H9 (cell line): ENCODE measurements around the gene VEGFB. TPM values are rescaled to one million over a fixed set of nuclear protein-coding genes. Genes with fewer than 3 reads are reported as not detected.

Source experiments
- DNase-seq: peaks from one replicate; pipeline ENCODE4 v3.0.0-alpha.2; 2017
- H2AFZ ChIP-seq: one replicate; pipeline ENCODE4 v1.6.1; 2013; ENCODE audit warnings: mild to moderate bottlenecking, low read length, control low read depth, moderate library complexity
- H2AK5ac ChIP-seq: 2 replicates; pipeline ENCODE4 v1.6.1; 2013; ENCODE audit warnings: low read length, control low read depth, mixed read lengths; ENCODE audit not compliant: insufficient read length
- H2BK120ac ChIP-seq: one replicate; pipeline ENCODE4 v1.6.1; 2013; ENCODE audit warnings: low read depth, mild to moderate bottlenecking, low read length, control low read depth, inconsistent platforms; ENCODE audit not compliant: poor library complexity, severe bottlenecking
- H2BK12ac ChIP-seq: 2 replicates; pipeline ENCODE4 v1.6.1; 2013; ENCODE audit warnings: low read length, control low read depth, mixed read lengths, low read depth; ENCODE audit not compliant: insufficient read length
- H2BK15ac ChIP-seq: 2 replicates; pipeline ENCODE4 v1.6.1; 2013; ENCODE audit warnings: low read depth, low read length, control low read depth
- H2BK20ac ChIP-seq: one replicate; pipeline ENCODE4 v1.6.1; 2013; ENCODE audit warnings: low read depth, mild to moderate bottlenecking, low read length, control low read depth, inconsistent platforms; ENCODE audit not compliant: poor library complexity, severe bottlenecking
- H2BK5ac ChIP-seq: 2 replicates; pipeline ENCODE4 v1.6.1; 2013; ENCODE audit warnings: low read length, control low read depth, mixed read lengths; ENCODE audit not compliant: insufficient read length
- H3K14ac ChIP-seq: 2 replicates; pipeline ENCODE4 v1.6.1; 2013; ENCODE audit warnings: low read length, control low read depth; ENCODE audit not compliant: insufficient read depth
- H3K18ac ChIP-seq: 2 replicates; pipeline ENCODE4 v1.6.1; 2013; ENCODE audit warnings: low read depth, mild to moderate bottlenecking, mixed read lengths, low read length, control low read depth; ENCODE audit not compliant: insufficient read length
- H3K23ac ChIP-seq: 2 replicates; pipeline ENCODE4 v1.6.1; 2013; ENCODE audit warnings: low read length, control low read depth, mixed read lengths, low read depth; ENCODE audit not compliant: insufficient read length
- H3K23me2 ChIP-seq: 2 replicates; pipeline ENCODE4 v1.6.1; 2013; ENCODE audit warnings: low read depth, mild to moderate bottlenecking, mixed read lengths, low read length, control low read depth; ENCODE audit not compliant: insufficient read length, poor library complexity, severe bottlenecking
- H3K27ac ChIP-seq: 2 replicates; pipeline ENCODE4 v1.5.1; 2013; ENCODE audit warnings: low read length, control low read depth, mixed read lengths, low read depth; ENCODE audit not compliant: insufficient read length
- H3K27me3 ChIP-seq: 2 replicates; pipeline ENCODE4 v1.6.1; 2013; ENCODE audit warnings: low read length, control low read depth, inconsistent platforms; ENCODE audit not compliant: insufficient read depth
- H3K4ac ChIP-seq: 2 replicates; pipeline ENCODE4 v1.6.1; 2013; ENCODE audit warnings: low read depth, mild to moderate bottlenecking, control low read depth, inconsistent platforms, low read length, moderate library complexity
- H3K4me1 ChIP-seq: 2 replicates; pipeline ENCODE4 v1.6.1; 2013; ENCODE audit warnings: low read length, control low read depth, inconsistent platforms; ENCODE audit not compliant: insufficient read depth
- H3K4me2 ChIP-seq: 2 replicates; pipeline ENCODE4 v1.6.1; 2013; ENCODE audit warnings: low read length, control low read depth, mixed read lengths; ENCODE audit not compliant: insufficient read length, insufficient read depth
- H3K56ac ChIP-seq: 2 replicates; pipeline ENCODE4 v1.6.1; 2013; ENCODE audit warnings: low read depth, mild to moderate bottlenecking, mixed read lengths, low read length, control low read depth; ENCODE audit not compliant: insufficient read length
- H3K79me1 ChIP-seq: 2 replicates; pipeline ENCODE4 v1.6.1; 2013; ENCODE audit warnings: low read depth, mild to moderate bottlenecking, moderate library complexity, low read length, control low read depth, inconsistent platforms; ENCODE audit not compliant: insufficient read depth, poor library complexity, severe bottlenecking
- H3K79me2 ChIP-seq: 2 replicates; pipeline ENCODE4 v1.6.1; 2013; ENCODE audit warnings: low read length, control low read depth, inconsistent platforms; ENCODE audit not compliant: insufficient read depth
- H3K9ac ChIP-seq: 2 replicates; pipeline ENCODE4 v1.6.1; 2013; ENCODE audit warnings: low read length, control low read depth, mixed read lengths; ENCODE audit not compliant: insufficient read length; ENCODE audit errors: extremely low read depth
- H3K9me3 ChIP-seq: one replicate; pipeline ENCODE4 v1.6.1; 2013; ENCODE audit warnings: low read depth, low read length, inconsistent platforms; ENCODE audit not compliant: control insufficient read depth
- H3T11ph ChIP-seq: one replicate; pipeline ENCODE4 v1.6.1; 2013; ENCODE audit warnings: mild to moderate bottlenecking, low read length, control low read depth, inconsistent platforms
- H4K20me1 ChIP-seq: one replicate; pipeline ENCODE4 v1.6.1; 2013; ENCODE audit not compliant: control insufficient read depth, insufficient read length, insufficient read depth
- H4K5ac ChIP-seq: 2 replicates; pipeline ENCODE4 v1.6.1; 2013; ENCODE audit warnings: low read depth, mild to moderate bottlenecking, mixed read lengths, low read length, control low read depth; ENCODE audit not compliant: insufficient read length
- H4K8ac ChIP-seq: replicated peaks from 2 replicates; pipeline ENCODE4 v1.6.1; 2013; ENCODE audit warnings: low read length, control low read depth, mixed read lengths, low read depth; ENCODE audit not compliant: insufficient read length
- H4K91ac ChIP-seq: 2 replicates; pipeline ENCODE4 v1.6.1; 2013; ENCODE audit warnings: low read depth, mild to moderate bottlenecking, moderate library complexity, mixed read lengths, low read length, control low read depth; ENCODE audit not compliant: insufficient read length
- H3K27ac Mint-ChIP-seq, 3 experiments: 2 replicates in 2 of 3; 3 replicates in 1 of 3; pipeline ENCODE4 v1.8.0; 2020 to 2021; ENCODE audit warnings: mixed read lengths in 3 of 3, mild to moderate bottlenecking in 1 of 3, moderate library complexity in 1 of 3
- H3K27me3 Mint-ChIP-seq: 2 replicates; pipeline ENCODE4 v1.8.0; 2021; ENCODE audit warnings: low read depth, mild to moderate bottlenecking, moderate library complexity, mixed read lengths
- H3K36me3 Mint-ChIP-seq, 3 experiments: 2 replicates in 2 of 3; 3 replicates in 1 of 3; pipeline ENCODE4 v1.8.0; 2020 to 2021; ENCODE audit warnings: low read depth in 3 of 3, mixed read lengths in 3 of 3; ENCODE audit not compliant: insufficient read depth in 1 of 3
- H3K4me1 Mint-ChIP-seq, 2 experiments: 2 replicates each; pipeline ENCODE4 v1.8.0; 2020; ENCODE audit warnings: mixed read lengths in 2 of 2
- H3K4me3 Mint-ChIP-seq, 2 experiments: 2 replicates in 1 of 2; 3 replicates in 1 of 2; pipeline ENCODE4 v1.8.0; 2020 to 2021; ENCODE audit warnings: mild to moderate bottlenecking in 2 of 2, mixed read lengths in 2 of 2, moderate library complexity in 1 of 2
- H3K9me3 Mint-ChIP-seq, 2 experiments: 2 replicates in 1 of 2; 3 replicates in 1 of 2; pipeline ENCODE4 v1.8.0; 2020; ENCODE audit warnings: mild to moderate bottlenecking in 2 of 2, mixed read lengths in 2 of 2, moderate library complexity in 1 of 2
- WGBS: extraction: QIAGEN DNeasy Blood & Tissue Kit; methylation state at CpG from one replicate; pipeline ENCODE4 v1.1.7; 2013; ENCODE audit warnings: missing lambda C conversion rate, low lambda C conversion rate, mixed read lengths; ENCODE audit not compliant: insufficient read length; ENCODE audit errors: extremely low coverage; 5-methylcytosine and 5-hydroxymethylcytosine counted together
- total RNA-seq: library from RNA; stranded (reverse); gene quantifications from 2 replicates; pipeline ENCODE4 v1.2.1, GENCODE V29; 2021
- TF ChIP-seq, protein P1 (sequence below): fragments of 200-600 bp; sonication (generic); conservative IDR thresholded peaks from 3 replicates; pipeline ENCODE4 v1.8.0; 2021; ENCODE audit warnings: antibody characterized with exemption, mild to moderate bottlenecking

VEGFB gene
- total RNA-seq, 1 experiment from 2014 or later: 57.7 TPM

DNA sequence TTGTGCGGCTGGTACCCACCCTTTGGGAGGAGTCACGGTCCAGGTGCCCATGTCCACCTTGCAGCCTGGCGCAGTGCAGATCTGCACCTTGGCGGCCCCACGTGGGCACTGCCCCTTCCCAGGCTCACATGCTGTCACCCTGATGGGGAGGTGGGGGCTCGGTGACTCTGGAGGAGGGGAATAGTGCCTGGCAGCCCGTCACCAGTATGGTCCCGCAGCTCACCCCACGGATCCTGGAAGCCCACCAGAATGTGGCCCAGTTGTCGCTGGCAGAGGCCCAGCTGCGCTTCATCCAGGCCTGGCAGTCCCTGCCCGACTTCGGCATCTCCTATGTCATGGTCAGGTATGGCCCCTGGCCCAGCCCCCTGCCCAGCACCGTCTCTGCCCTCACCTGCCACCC, 13.6 kb upstream of the VEGFB start:
- no peak overlapping the region for H2AFZ ChIP-seq
- H3T11ph ChIP-seq: no peak overlapping the region
- Mint-ChIP-seq H3K4me1 (peaks cover 8 to 11% of the 10 kb centered on the region in 2 experiments), H3K36me3 (peaks cover 0 to 34% (median 14%) of the 10 kb centered on the region in 3 experiments; a peak in 5 of 7 replicates), H3K4me3 (no peak overlapping the region), H3K27me3 (no peaks in the 10 kb centered on the region; the same call in 1 of the 2 replicates), H3K27ac (no peak overlapping the region), H3K9me3 (no peaks in the 10 kb centered on the region)
- H3K9me3 ChIP-seq: no peaks in the 10 kb centered on the region
- no peak overlapping the region for H2AK5ac ChIP-seq
- no peak overlapping the region for H2BK120ac ChIP-seq
- H3K23ac ChIP-seq: no peak overlapping the region
- no peak overlapping the region for H3K18ac ChIP-seq
- no peak overlapping the region for H2BK5ac ChIP-seq
- H2BK15ac ChIP-seq: no peak overlapping the region
- H3K27me3 ChIP-seq: no peaks in the 10 kb centered on the region
- no peak overlapping the region for H3K56ac ChIP-seq
- H3K4ac ChIP-seq: no peak overlapping the region
- TF ChIP-seq, protein P1, sequence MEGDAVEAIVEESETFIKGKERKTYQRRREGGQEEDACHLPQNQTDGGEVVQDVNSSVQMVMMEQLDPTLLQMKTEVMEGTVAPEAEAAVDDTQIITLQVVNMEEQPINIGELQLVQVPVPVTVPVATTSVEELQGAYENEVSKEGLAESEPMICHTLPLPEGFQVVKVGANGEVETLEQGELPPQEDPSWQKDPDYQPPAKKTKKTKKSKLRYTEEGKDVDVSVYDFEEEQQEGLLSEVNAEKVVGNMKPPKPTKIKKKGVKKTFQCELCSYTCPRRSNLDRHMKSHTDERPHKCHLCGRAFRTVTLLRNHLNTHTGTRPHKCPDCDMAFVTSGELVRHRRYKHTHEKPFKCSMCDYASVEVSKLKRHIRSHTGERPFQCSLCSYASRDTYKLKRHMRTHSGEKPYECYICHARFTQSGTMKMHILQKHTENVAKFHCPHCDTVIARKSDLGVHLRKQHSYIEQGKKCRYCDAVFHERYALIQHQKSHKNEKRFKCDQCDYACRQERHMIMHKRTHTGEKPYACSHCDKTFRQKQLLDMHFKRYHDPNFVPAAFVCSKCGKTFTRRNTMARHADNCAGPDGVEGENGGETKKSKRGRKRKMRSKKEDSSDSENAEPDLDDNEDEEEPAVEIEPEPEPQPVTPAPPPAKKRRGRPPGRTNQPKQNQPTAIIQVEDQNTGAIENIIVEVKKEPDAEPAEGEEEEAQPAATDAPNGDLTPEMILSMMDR: no peak
- no peaks in the 10 kb centered on the region for H4K20me1 ChIP-seq
- no peak overlapping the region for H3K4me2 ChIP-seq
- no peak overlapping the region for H4K8ac ChIP-seq
- H3K14ac ChIP-seq: no peak overlapping the region
- WGBS: no CpG with 5 or more reads among the region's 14 CpGs
- H4K91ac ChIP-seq: no peak overlapping the region
- peaks cover 5% of the 10 kb centered on the region for H3K23me2 ChIP-seq
- no peaks in the 10 kb centered on the region for H3K79me1 ChIP-seq
- DNase-seq: no peak
- H3K9ac ChIP-seq: no peak overlapping the region
- no peaks in the 10 kb centered on the region for H3K4me1 ChIP-seq
- H2BK12ac ChIP-seq: no peak overlapping the region
- no peak overlapping the region for H4K5ac ChIP-seq
- no peaks in the 10 kb centered on the region for H3K79me2 ChIP-seq
- no peak overlapping the region for H3K27ac ChIP-seq
- H2BK20ac ChIP-seq: no peak overlapping the region
